OCI-LY3 (cell line): ENCODE data around the gene TMEM130.
A peak's percentile ranks its signal among the peaks of the same experiment; 100 is the strongest.

Experiments
- EZH2phosphoT487 ChIP-seq: fragments of 200-600 bp; shearing (Covaris generic); IDR thresholded peaks from 2 replicates; pipeline ENCODE4 v1.6.1; 2018; ENCODE audit warnings: antibody characterized with exemption, mixed run types, low read depth
- TF ChIP-seq, protein P1 (sequence below): fragments of 200-600, 300-600 bp; sonication (generic); IDR thresholded peaks from 2 replicates; pipeline ENCODE4 v1.5.1; 2014; ENCODE audit warnings: antibody characterized with exemption, low read length, low read depth

GRCh38 chr7:98831641-98832221, 38.1 kb downstream of the TMEM130 start:
- TF ChIP-seq, protein P1, sequence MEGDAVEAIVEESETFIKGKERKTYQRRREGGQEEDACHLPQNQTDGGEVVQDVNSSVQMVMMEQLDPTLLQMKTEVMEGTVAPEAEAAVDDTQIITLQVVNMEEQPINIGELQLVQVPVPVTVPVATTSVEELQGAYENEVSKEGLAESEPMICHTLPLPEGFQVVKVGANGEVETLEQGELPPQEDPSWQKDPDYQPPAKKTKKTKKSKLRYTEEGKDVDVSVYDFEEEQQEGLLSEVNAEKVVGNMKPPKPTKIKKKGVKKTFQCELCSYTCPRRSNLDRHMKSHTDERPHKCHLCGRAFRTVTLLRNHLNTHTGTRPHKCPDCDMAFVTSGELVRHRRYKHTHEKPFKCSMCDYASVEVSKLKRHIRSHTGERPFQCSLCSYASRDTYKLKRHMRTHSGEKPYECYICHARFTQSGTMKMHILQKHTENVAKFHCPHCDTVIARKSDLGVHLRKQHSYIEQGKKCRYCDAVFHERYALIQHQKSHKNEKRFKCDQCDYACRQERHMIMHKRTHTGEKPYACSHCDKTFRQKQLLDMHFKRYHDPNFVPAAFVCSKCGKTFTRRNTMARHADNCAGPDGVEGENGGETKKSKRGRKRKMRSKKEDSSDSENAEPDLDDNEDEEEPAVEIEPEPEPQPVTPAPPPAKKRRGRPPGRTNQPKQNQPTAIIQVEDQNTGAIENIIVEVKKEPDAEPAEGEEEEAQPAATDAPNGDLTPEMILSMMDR, result peak; percentile 53
- TF ChIP-seq EZH2phosphoT487, result no peak
